ENCODE results near the gene CX3CR1. TPM values are rescaled to one million over a fixed set of nuclear protein-coding genes. Genes with fewer than 3 reads are reported as not detected.
"Not testable (repeated sequence)": the region's sequence is repeated elsewhere in the genome, so short reads cannot be mapped to it uniquely, and the experiment has no call there.

CX3CR1 gene
- total RNA-seq, 4 donors from 2014 or later: not detected

- TF ChIP-seq CTCF (IDR thresholded peaks at IDR 0.05) (no peak), POLR2A (IDR thresholded peaks at IDR 0.05) (no peak)
Observed at GRCh38 chr3:39323494-39323893, 43.7 kb upstream of the CX3CR1 start.

GRCh38 chr3:39322936-39323335 is 43.1 kb upstream of the CX3CR1 start:
- no peak for TF ChIP-seq POLR2A (IDR thresholded peaks at IDR 0.05)
- TF ChIP-seq CTCF (IDR thresholded peaks at IDR 0.05): no peak
- H3K4me3 ChIP-seq: no peak overlapping the region
- DNase-seq: no peak
- no peak overlapping the region for H3K27ac ChIP-seq
- peaks cover 0 to 4% (median 0%) of the 10 kb centered on the region in 4 donors for H3K4me1 ChIP-seq
- H3K9me3 ChIP-seq: no peaks in the 10 kb centered on the region
- no peaks in the 10 kb centered on the region for H3K36me3 ChIP-seq
- no peaks in the 10 kb centered on the region for H3K27me3 ChIP-seq

More at GRCh38 chr3:39323494-39323893, 43.7 kb upstream of the CX3CR1 start:
- Histone ChIP-seq H3K4me1 (no peaks in the 10 kb centered on the region), H3K27ac (no peak overlapping the region), H3K9me3 (no peaks in the 10 kb centered on the region), H3K4me3 (no peak overlapping the region), H3K27me3 (no peaks in the 10 kb centered on the region), H3K36me3 (no peaks in the 10 kb centered on the region)
- no peak for DNase-seq

GRCh38 chr3:39322209-39322715 is 42.4 kb upstream of the CX3CR1 start:
- H3K9me3 ChIP-seq, H3K36me3 ChIP-seq, H3K4me1 ChIP-seq, H3K27me3 ChIP-seq, H3K27ac ChIP-seq, H3K4me3 ChIP-seq, DNase-seq: not testable (repeated sequence)

- not testable (repeated sequence) for DNase-seq, H3K4me1 ChIP-seq, H3K27ac ChIP-seq, H3K27me3 ChIP-seq, H3K4me3 ChIP-seq, H3K36me3 ChIP-seq, H3K9me3 ChIP-seq
Observed at GRCh38 chr3:39321574-39321983, 41.7 kb upstream of the CX3CR1 start.

- TF ChIP-seq CTCF (IDR thresholded peaks at IDR 0.05) (no peak), POLR2A (IDR thresholded peaks at IDR 0.05) (no peak)
- no peaks in the 10 kb centered on the region for H3K36me3 ChIP-seq
Observed at GRCh38 chr3:39319249-39319648, 39.4 kb upstream of the CX3CR1 start.

GRCh38 chr3:39318301-39318700 is 38.5 kb upstream of the CX3CR1 start:
- peak in 1 of 3 donors; percentile 57 for DNase-seq
- no peak for TF ChIP-seq CTCF (IDR thresholded peaks at IDR 0.05)
- no peak for TF ChIP-seq POLR2A (IDR thresholded peaks at IDR 0.05)
- Histone ChIP-seq H3K36me3 (no peaks in the 10 kb centered on the region), H3K4me3 (no peak overlapping the region), H3K27me3 (no peaks in the 10 kb centered on the region), H3K27ac (peak overlapping the region in 2 of 4 donors; percentile 42 to 56), H3K4me1 (peaks cover 0 to 6% (median 0%) of the 10 kb centered on the region in 4 donors), H3K9me3 (peaks cover 0 to 4% (median 2%) of the 10 kb centered on the region in 4 donors)

More at GRCh38 chr3:39319249-39319648, 39.4 kb upstream of the CX3CR1 start:
- DNase-seq: no peak
- no peaks in the 10 kb centered on the region for H3K27me3 ChIP-seq
- H3K4me3 ChIP-seq: no peak overlapping the region
- peaks cover 0 to 6% (median 0%) of the 10 kb centered on the region in 4 donors for H3K4me1 ChIP-seq
- peaks cover 0 to 4% (median 2%) of the 10 kb centered on the region in 4 donors for H3K9me3 ChIP-seq
- H3K27ac ChIP-seq: no peak overlapping the region

Measured in Peyer's patch (tissue), 4 donors.